Fibroblast of the aortic adventitia (primary cell): ENCODE measurements around the gene BAD. TPM values are rescaled to one million over a fixed set of nuclear protein-coding genes. Genes with fewer than 3 reads are reported as not detected.

Experiments
- DNase-seq: peaks from one replicate; pipeline ENCODE4 v3.0.0-alpha.2; 2010; ENCODE audit warnings: low read depth
- H3K4me3 ChIP-seq: 2 replicates; pipeline ENCODE4 v1.5.1; 2011; ENCODE audit warnings: low read depth, mild to moderate bottlenecking, control low read depth, low read length, moderate library complexity
- small RNA-seq: library from RNA; depleted of rRNA; stranded (forward); fragments of <200 nt; gene quantifications from one replicate; pipeline ENCODE3, GENCODE V24; 2012
- total RNA-seq: library from RNA; depleted of rRNA; stranded (reverse); fragments of >200 nt; gene quantifications from 2 replicates; pipeline ENCODE4 v1.2.3, GENCODE V29; 2012; ENCODE audit warnings: low replicate concordance
- TF ChIP-seq, protein P1 (sequence below): IDR thresholded peaks from 2 replicates; pipeline ENCODE4 v1.5.1; 2011; ENCODE audit warnings: mild to moderate bottlenecking, low read length, control low read depth, inconsistent platforms; ENCODE audit not compliant: insufficient read depth

Gene BAD
- total RNA-seq, 1 donor, result 69.6 TPM

DNA sequence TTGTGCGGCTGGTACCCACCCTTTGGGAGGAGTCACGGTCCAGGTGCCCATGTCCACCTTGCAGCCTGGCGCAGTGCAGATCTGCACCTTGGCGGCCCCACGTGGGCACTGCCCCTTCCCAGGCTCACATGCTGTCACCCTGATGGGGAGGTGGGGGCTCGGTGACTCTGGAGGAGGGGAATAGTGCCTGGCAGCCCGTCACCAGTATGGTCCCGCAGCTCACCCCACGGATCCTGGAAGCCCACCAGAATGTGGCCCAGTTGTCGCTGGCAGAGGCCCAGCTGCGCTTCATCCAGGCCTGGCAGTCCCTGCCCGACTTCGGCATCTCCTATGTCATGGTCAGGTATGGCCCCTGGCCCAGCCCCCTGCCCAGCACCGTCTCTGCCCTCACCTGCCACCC, 63.7 kb downstream of the BAD start:
- TF ChIP-seq, protein P1, sequence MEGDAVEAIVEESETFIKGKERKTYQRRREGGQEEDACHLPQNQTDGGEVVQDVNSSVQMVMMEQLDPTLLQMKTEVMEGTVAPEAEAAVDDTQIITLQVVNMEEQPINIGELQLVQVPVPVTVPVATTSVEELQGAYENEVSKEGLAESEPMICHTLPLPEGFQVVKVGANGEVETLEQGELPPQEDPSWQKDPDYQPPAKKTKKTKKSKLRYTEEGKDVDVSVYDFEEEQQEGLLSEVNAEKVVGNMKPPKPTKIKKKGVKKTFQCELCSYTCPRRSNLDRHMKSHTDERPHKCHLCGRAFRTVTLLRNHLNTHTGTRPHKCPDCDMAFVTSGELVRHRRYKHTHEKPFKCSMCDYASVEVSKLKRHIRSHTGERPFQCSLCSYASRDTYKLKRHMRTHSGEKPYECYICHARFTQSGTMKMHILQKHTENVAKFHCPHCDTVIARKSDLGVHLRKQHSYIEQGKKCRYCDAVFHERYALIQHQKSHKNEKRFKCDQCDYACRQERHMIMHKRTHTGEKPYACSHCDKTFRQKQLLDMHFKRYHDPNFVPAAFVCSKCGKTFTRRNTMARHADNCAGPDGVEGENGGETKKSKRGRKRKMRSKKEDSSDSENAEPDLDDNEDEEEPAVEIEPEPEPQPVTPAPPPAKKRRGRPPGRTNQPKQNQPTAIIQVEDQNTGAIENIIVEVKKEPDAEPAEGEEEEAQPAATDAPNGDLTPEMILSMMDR, result no peak
- no peak overlapping the region for H3K4me3 ChIP-seq
- DNase-seq, result no peak

DNA sequence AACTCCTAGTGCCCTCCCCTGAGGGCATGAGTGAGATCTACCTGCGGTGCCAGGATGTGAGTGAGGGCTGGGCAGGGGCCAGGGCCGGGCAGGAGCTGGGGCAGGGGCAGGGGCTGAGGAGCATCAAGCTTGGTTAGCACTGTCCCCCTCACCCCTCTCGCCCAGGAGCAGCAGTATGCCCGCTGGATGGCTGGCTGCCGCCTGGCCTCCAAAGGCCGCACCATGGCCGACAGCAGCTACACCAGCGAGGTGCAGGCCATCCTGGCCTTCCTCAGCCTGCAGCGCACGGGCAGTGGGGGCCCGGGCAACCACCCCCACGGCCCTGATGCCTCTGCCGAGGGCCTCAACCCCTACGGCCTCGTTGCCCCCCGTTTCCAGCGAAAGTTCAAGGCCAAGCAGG, 64.2 kb downstream of the BAD start:
- TF ChIP-seq, protein P1, result no peak
- no peak overlapping the region for H3K4me3 ChIP-seq
- no peak for DNase-seq

Small RNA genes within 50 kb of the gene (small RNA-seq; reads per million reads assigned to genes)
- not detected for gene RF00019

Other genes with a start within 250 kb of the BAD start
- gene FLRT1, start 248.7 kb downstream of the BAD start, total RNA-seq, result 0.18 TPM in 1 of 2 replicates, not detected in the other
- 7.6 and 14.5 TPM in 2 replicates for gene MACROD1, start 118.6 kb downstream of the BAD start, total RNA-seq
- 112 and 142 TPM in 2 replicates for gene STIP1, start 98.5 kb downstream of the BAD start, total RNA-seq
- gene FERMT3, start 77.9 kb downstream of the BAD start, total RNA-seq, result 7.0 and 7.2 TPM in 2 replicates
- 18.9 and 33.3 TPM in 2 replicates for gene TRPT1, start 58.5 kb downstream of the BAD start, total RNA-seq
- 39.0 and 50.9 TPM in 2 replicates for gene NUDT22, start 58.4 kb downstream of the BAD start, total RNA-seq
- gene DNAJC4, start 54.1 kb downstream of the BAD start, total RNA-seq, result 6.5 and 9.0 TPM in 2 replicates
- 17.3 and 37.5 TPM in 2 replicates for gene VEGFB, start 50.1 kb downstream of the BAD start, total RNA-seq
- gene FKBP2, start 43.6 kb downstream of the BAD start, total RNA-seq, result 34.3 and 60.3 TPM in 2 replicates
- 42.1 and 264 TPM in 2 replicates for gene PPP1R14B, start 37.7 kb downstream of the BAD start, total RNA-seq
- gene PLCB3, start 33.1 kb downstream of the BAD start, total RNA-seq, result 22.5 and 47.5 TPM in 2 replicates
- 14.4 and 20.3 TPM in 2 replicates for gene GPR137, start 1.2 kb upstream of the BAD start, total RNA-seq
- gene KCNK4, start 6.6 kb upstream of the BAD start, total RNA-seq, result not detected in 2 replicates
- gene CATSPERZ, start 15.7 kb upstream of the BAD start, total RNA-seq, result not detected in 2 replicates
- 21.6 and 45.2 TPM in 2 replicates for gene ESRRA, start 20.9 kb upstream of the BAD start, total RNA-seq
- gene TRMT112, start 32.9 kb upstream of the BAD start, total RNA-seq, result 177 and 274 TPM in 2 replicates
- gene PRDX5, start 33.5 kb upstream of the BAD start, total RNA-seq, result 257 and 510 TPM in 2 replicates
- 1.2 and 5.1 TPM in 2 replicates for gene CCDC88B, start 55.5 kb upstream of the BAD start, total RNA-seq
- gene RPS6KA4, start 74.5 kb upstream of the BAD start, total RNA-seq, result 47.3 and 72.1 TPM in 2 replicates